GM19455 (cell line): ENCODE results near the gene STIP1.
A peak's percentile ranks its signal among the peaks of the same experiment; 100 is the strongest.

Source experiments
- ATAC-seq: cut with Tn5 transposase; IDR thresholded peaks from one replicate; pipeline ENCODE4 v1.9.1; 2021; ENCODE audit not compliant: unreplicated experiment

The STIP1 gene

GRCh38 chr11:64196626-64197025, 10.7 kb downstream of the STIP1 start:
- ATAC-seq = no peak

GRCh38 chr11:64198511-64198910, 12.5 kb downstream of the STIP1 start:
- ATAC-seq = no peak

GRCh38 chr11:64201543-64201942, 15.6 kb downstream of the STIP1 start:
- ATAC-seq = no peak

- ATAC-seq = no peak
Observed at GRCh38 chr11:64202992-64203391, 17.0 kb downstream of the STIP1 start.

GRCh38 chr11:64203421-64204079, 17.6 kb downstream of the STIP1 start:
- ATAC-seq = no peak

GRCh38 chr11:64204080-64204440, 18.1 kb downstream of the STIP1 start:
- no peak for ATAC-seq

GRCh38 chr11:64204464-64204989, 18.6 kb downstream of the STIP1 start:
- ATAC-seq = no peak

GRCh38 chr11:64206457-64207255, 20.7 kb downstream of the STIP1 start, which contains the start of gene FERMT3:
TSS of gene FERMT3 (plus strand) at chr11:64206721. CDS start at chr11:64207365, 644 bp downstream.
- no peak for ATAC-seq

GRCh38 chr11:64207256-64208085, 21.5 kb downstream of the STIP1 start:
- ATAC-seq = peak; percentile 60

- ATAC-seq = peak; percentile 2
Observed at GRCh38 chr11:64208086-64208795, 22.3 kb downstream of the STIP1 start.

GRCh38 chr11:64208796-64209562, 23.0 kb downstream of the STIP1 start:
- ATAC-seq = no peak

- ATAC-seq = no peak
Observed at GRCh38 chr11:64209563-64209843, 23.5 kb downstream of the STIP1 start.

- no peak for ATAC-seq
Observed at GRCh38 chr11:64210301-64211020, 24.5 kb downstream of the STIP1 start.

- ATAC-seq = no peak
Observed at GRCh38 chr11:64211181-64211872, 25.4 kb downstream of the STIP1 start.

- no peak for ATAC-seq
Observed at GRCh38 chr11:64216879-64217278, 30.9 kb downstream of the STIP1 start.

- ATAC-seq = no peak
Observed at GRCh38 chr11:64218628-64219353, 32.8 kb downstream of the STIP1 start.

- ATAC-seq = no peak
Observed at GRCh38 chr11:64219354-64219684, 33.3 kb downstream of the STIP1 start.

GRCh38 chr11:64219755-64220154, 33.8 kb downstream of the STIP1 start:
- ATAC-seq = no peak
